PFSK-1 (cell line): ENCODE data around the gene EXOC5.

ENCODE experiments used
- FOXP2 ChIP-seq: optimal IDR thresholded peaks from 2 replicates; pipeline ENCODE3; 2011; ENCODE audit warnings: borderline replicate concordance, control low read depth, inconsistent platforms; ENCODE audit not compliant: insufficient read depth; ENCODE audit errors: extremely low read length, extremely low read depth
- POLR2AphosphoS5 ChIP-seq: IDR thresholded peaks from 2 replicates; pipeline ENCODE4 v1.6.1; 2012; ENCODE audit warnings: low read depth, mild to moderate bottlenecking, control low read depth, low read length, moderate library complexity
- REST ChIP-seq, 2 experiments: IDR thresholded peaks; 2 replicates each; pipeline versions ENCODE4 v1.6.1 to v1.8.0; 2011 to 2012; ENCODE audit warnings: low read depth in 2 of 2, low read length in 2 of 2, control low read depth in 1 of 2, inconsistent platforms in 1 of 2, mild to moderate bottlenecking in 1 of 2, moderate library complexity in 1 of 2; ENCODE audit not compliant: insufficient read depth in 1 of 2
- SIN3A ChIP-seq: IDR thresholded peaks from 2 replicates; pipeline ENCODE4 v1.6.1; 2012; ENCODE audit warnings: mild to moderate bottlenecking, low read length, moderate library complexity, borderline replicate concordance; ENCODE audit not compliant: insufficient read depth
- TAF1 ChIP-seq: IDR thresholded peaks from 2 replicates; pipeline ENCODE4 v1.6.1; 2012; ENCODE audit warnings: low read length, control low read depth, borderline replicate concordance; ENCODE audit not compliant: insufficient read depth

EXOC5 gene

GRCh38 chr14:57205938-57206337, 62.8 kb downstream of the EXOC5 start:
- TF ChIP-seq SIN3A (no peak), REST (IDR thresholded peaks at IDR 0.05; ENCODE audit: insufficient read depth in 1 of 2, low read depth in 2 of 2, low read length in 2 of 2) (no peak), TAF1 (no peak)

- TF ChIP-seq SIN3A (no peak), TAF1 (no peak), POLR2AphosphoS5 (no peak), FOXP2 (no peak), REST (IDR thresholded peaks at IDR 0.05; ENCODE audit: insufficient read depth in 1 of 2, low read depth in 2 of 2, low read length in 2 of 2) (no peak)
Measured at GRCh38 chr14:57199921-57200320, 68.8 kb downstream of the EXOC5 start.

- TF ChIP-seq TAF1 = no peak
- TF ChIP-seq POLR2AphosphoS5 = no peak
- no peak for TF ChIP-seq REST (IDR thresholded peaks at IDR 0.05; ENCODE audit: insufficient read depth in 1 of 2, low read depth in 2 of 2, low read length in 2 of 2)
- TF ChIP-seq FOXP2 = no peak
- no peak for TF ChIP-seq SIN3A
Measured at GRCh38 chr14:57189070-57189469, 79.6 kb downstream of the EXOC5 start.

GRCh38 chr14:57182760-57183503, 85.8 kb downstream of the EXOC5 start:
- TF ChIP-seq REST (IDR thresholded peaks at IDR 0.05; ENCODE audit: insufficient read depth in 1 of 2, low read depth in 2 of 2, low read length in 2 of 2) (no peak), FOXP2 (no peak)

- no peak for TF ChIP-seq REST (IDR thresholded peaks at IDR 0.05; ENCODE audit: insufficient read depth in 1 of 2, low read depth in 2 of 2, low read length in 2 of 2)
- no peak for TF ChIP-seq FOXP2
Measured at GRCh38 chr14:57179273-57179672, 89.4 kb downstream of the EXOC5 start.
